NT2/D1 (cell line): ENCODE measurements around the gene HFM1.

Source experiments
- DNase-seq: peaks from one replicate; pipeline ENCODE4 v3.0.0-alpha.2; 2011; ENCODE audit warnings: low read depth, low spot score
- H3K27me3 ChIP-seq: 2 replicates; pipeline ENCODE4 v1.6.0; 2011; ENCODE audit warnings: mild to moderate bottlenecking; ENCODE audit not compliant: insufficient read length, insufficient read depth
- H3K36me3 ChIP-seq: 2 replicates; pipeline ENCODE4 v1.6.1; 2011; ENCODE audit warnings: mild to moderate bottlenecking, low read length, mixed read lengths; ENCODE audit not compliant: insufficient read depth, insufficient read length
- H3K4me1 ChIP-seq: 2 replicates; pipeline ENCODE4 v1.5.1; 2011; ENCODE audit not compliant: insufficient read depth, insufficient read length
- H3K4me3 ChIP-seq: 2 replicates; pipeline ENCODE4 v1.5.1; 2011; ENCODE audit warnings: low read depth; ENCODE audit not compliant: insufficient read length
- H3K9ac ChIP-seq: 2 replicates; pipeline ENCODE4 v1.6.0; 2011; ENCODE audit warnings: low read depth; ENCODE audit not compliant: insufficient read length
- H3K9me3 ChIP-seq: 2 replicates; pipeline ENCODE4 v1.5.1; 2011; ENCODE audit warnings: mild to moderate bottlenecking, low read length; ENCODE audit not compliant: insufficient read depth
- SUZ12 ChIP-seq: IDR thresholded peaks from 2 replicates; pipeline ENCODE4 v1.6.1; 2011; ENCODE audit not compliant: insufficient read length, insufficient read depth; ENCODE audit errors: extremely low read depth
- YY1 ChIP-seq: IDR thresholded peaks from 2 replicates; pipeline ENCODE4 v1.6.1; 2011; ENCODE audit not compliant: insufficient read length, insufficient read depth
- ZNF274 ChIP-seq: IDR thresholded peaks from 2 replicates; pipeline ENCODE4 v1.6.1; 2011; ENCODE audit warnings: mild to moderate bottlenecking, low read depth, low read length

The HFM1 gene

DNA sequence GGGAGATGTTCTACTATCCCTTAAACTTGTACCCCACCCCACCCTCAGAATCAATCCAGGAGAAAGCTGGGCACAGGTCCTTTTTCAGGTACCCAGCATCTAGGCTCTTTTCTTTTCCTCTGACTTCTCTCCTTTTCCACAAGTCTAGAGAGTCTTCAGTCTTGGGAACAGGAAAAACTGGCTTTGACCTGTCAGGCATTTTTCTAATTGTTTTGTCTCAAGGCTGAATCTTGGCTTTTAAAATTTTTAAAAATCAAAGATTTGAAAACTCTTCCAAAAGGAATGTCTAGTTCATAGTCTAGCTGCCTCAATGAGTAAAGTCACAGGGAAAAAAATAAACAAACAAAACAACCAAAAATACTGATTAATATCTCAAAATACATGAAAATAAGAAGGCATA lies 161.5 kb downstream of the HFM1 start:
- no peak overlapping the region for H3K9ac ChIP-seq
- H3K4me3 ChIP-seq: no peak overlapping the region
- no peak for TF ChIP-seq SUZ12
- no peak for TF ChIP-seq YY1
- TF ChIP-seq ZNF274: no peak
- H3K27me3 ChIP-seq: no peaks in the 10 kb centered on the region
- H3K9me3 ChIP-seq: no peaks in the 10 kb centered on the region
- DNase-seq: no peak
- no peaks in the 10 kb centered on the region for H3K4me1 ChIP-seq
- no peaks in the 10 kb centered on the region for H3K36me3 ChIP-seq

DNA sequence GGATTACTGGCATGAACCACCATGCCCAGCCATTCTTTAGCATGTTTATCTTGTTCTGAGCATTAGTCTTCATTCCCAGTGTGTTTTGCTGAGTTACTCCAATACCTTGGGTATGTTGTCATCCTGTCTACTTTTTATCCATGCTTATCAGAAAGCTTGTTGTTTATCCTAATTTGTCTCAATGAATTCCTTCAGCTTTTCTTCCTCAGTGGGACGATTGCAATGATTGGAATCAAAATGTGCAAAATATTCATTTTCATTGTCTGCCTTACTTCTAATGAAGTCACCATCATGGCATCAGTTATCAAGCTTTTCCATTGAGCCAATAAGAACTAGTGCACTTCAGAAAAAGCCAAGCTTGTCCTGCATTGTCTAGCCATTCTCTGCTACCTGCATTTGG lies 170.5 kb downstream of the HFM1 start:
- TF ChIP-seq ZNF274: no peak
- TF ChIP-seq SUZ12: no peak
- no peak for TF ChIP-seq YY1
- DNase-seq: no peak

DNA sequence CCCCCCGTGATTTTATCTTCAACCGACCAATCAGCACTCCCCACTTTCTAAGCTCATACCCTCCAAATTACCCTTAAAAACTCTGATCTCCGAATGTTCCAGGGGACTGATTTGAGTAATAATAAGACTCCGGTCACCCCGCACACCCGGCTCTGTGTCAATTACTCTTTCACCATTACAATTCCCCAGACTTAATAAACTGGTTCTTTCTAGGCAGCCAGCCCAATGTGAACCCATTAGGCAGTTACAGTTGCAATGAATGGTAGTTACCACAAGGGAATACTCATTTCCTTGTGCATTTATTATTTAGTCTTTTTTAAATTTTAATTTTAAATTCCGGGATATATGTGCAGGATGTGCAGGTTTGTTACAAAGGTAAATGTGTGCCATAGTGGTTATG lies 177.9 kb downstream of the HFM1 start:
- Histone ChIP-seq H3K9me3 (peaks cover 6% of the 10 kb centered on the region; the same call in 1 of the 2 replicates), H3K27me3 (no peaks in the 10 kb centered on the region), H3K4me3 (no peak overlapping the region), H3K4me1 (no peaks in the 10 kb centered on the region), H3K9ac (no peak overlapping the region), H3K36me3 (no peaks in the 10 kb centered on the region)
- TF ChIP-seq YY1 (no peak), SUZ12 (no peak)
- no peak for DNase-seq

More for the DNA sequence above, 170.5 kb downstream of the HFM1 start:
- no peaks in the 10 kb centered on the region for H3K36me3 ChIP-seq
- H3K4me1 ChIP-seq: no peaks in the 10 kb centered on the region
- no peaks in the 10 kb centered on the region for H3K27me3 ChIP-seq
- peaks cover 6% of the 10 kb centered on the region; the same call in 1 of the 2 replicates for H3K9me3 ChIP-seq
- H3K4me3 ChIP-seq: no peak overlapping the region
- H3K9ac ChIP-seq: no peak overlapping the region

DNA sequence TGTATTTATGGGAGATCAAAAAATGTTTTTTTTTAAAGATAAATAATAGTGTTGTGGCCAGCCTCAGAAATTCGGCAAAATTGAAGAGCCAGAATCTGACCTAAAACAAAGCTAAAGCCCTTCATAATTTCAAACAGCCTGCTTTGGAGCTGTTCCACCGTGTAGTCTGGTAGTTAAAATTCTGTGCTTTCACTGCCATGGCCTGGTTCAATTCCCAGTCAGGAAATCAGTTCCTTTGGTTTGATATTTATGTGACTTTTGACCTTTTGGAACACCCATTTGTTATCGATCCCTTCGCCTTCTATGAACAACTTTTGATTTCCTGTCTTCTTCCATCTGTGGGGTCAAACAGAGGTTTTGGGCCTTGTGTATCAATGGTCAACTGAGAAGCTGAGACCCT lies 179.8 kb downstream of the HFM1 start:
- TF ChIP-seq ZNF274 (no peak), SUZ12 (no peak), YY1 (no peak)
- no peak for DNase-seq
- Histone ChIP-seq H3K9ac (no peak overlapping the region), H3K4me1 (no peaks in the 10 kb centered on the region), H3K27me3 (no peaks in the 10 kb centered on the region), H3K9me3 (peaks cover 18% of the 10 kb centered on the region), H3K4me3 (no peak overlapping the region), H3K36me3 (no peaks in the 10 kb centered on the region)

DNA sequence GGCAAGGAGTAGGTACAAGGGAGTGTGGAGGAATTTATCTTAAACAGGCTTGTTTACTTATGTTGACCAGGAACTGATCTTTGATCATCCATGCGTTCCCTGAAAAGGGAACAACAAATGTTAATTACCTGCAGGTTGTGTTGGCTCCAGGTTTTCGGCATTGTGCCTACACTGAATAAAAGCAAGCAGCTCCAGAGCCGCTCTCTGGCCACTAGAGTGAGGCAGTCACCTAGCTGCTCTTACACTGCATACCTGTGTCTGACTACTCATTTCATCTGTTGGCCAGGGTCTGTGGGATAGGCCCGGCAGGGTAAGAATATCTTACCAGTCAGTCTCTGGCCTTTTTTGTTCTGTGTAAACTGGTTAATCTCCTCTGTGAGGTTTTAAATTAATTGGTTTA lies 183.6 kb downstream of the HFM1 start:
- no peak overlapping the region for H3K9ac ChIP-seq
- H3K27me3 ChIP-seq: no peaks in the 10 kb centered on the region
- H3K4me3 ChIP-seq: no peak overlapping the region
- no peaks in the 10 kb centered on the region for H3K4me1 ChIP-seq
- H3K36me3 ChIP-seq: no peaks in the 10 kb centered on the region
- TF ChIP-seq ZNF274: no peak
- TF ChIP-seq YY1: no peak
- TF ChIP-seq SUZ12: no peak
- H3K9me3 ChIP-seq: peaks cover 36% of the 10 kb centered on the region
- DNase-seq: no peak

DNA sequence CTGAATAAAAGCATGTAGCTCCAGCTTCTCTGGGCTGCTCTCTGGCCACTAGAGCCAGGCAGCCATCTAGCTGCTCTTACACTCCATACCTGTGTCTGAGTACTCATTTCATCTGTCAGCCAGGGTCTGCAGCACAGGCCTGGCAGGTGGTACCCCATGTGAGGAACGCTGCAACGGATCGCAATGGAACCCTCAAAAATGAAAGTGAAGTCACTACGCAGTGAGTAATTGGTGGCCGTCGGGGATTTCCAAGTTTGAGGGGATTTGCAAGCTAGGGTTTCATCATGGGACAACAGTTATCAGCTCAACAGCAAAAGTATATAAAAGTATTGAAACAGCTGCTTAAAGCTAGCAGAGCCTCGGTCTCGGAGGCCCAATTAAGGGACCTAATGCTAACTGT lies 186.7 kb downstream of the HFM1 start:
- H3K9me3 ChIP-seq: peaks cover 36% of the 10 kb centered on the region
- no peaks in the 10 kb centered on the region for H3K27me3 ChIP-seq
- no peak overlapping the region for H3K9ac ChIP-seq

More for the DNA sequence above, 186.7 kb downstream of the HFM1 start:
- Histone ChIP-seq H3K4me3 (no peak overlapping the region), H3K36me3 (no peaks in the 10 kb centered on the region), H3K4me1 (no peaks in the 10 kb centered on the region)
- no peak for TF ChIP-seq YY1
- TF ChIP-seq SUZ12: no peak
- no peak for TF ChIP-seq ZNF274
- no peak for DNase-seq
